Transverse colon (tissue), 4 donors: ENCODE measurements around the gene GNRH2. TPM values are rescaled to one million over a fixed set of nuclear protein-coding genes. Genes with fewer than 3 reads are reported as not detected.

Experiments
- DNase-seq: peaks from one replicate; pipeline ENCODE4 v3.0.0-alpha.2; 2019
- H3K27ac ChIP-seq, 4 donors: fragments of 200-600 bp; sonication (generic); 2 replicates each; pipeline ENCODE4 v1.5.1; 2016 to 2018; ENCODE audit warnings: inconsistent platforms in 4 of 4
- H3K27me3 ChIP-seq: fragments of 200-600 bp; sonication (generic); 2 replicates; pipeline ENCODE4 v1.5.1; 2017; ENCODE audit warnings: inconsistent platforms
- H3K36me3 ChIP-seq, 4 donors: fragments of 200-600 bp; sonication (generic); 2 replicates each; pipeline ENCODE4 v1.5.1; 2017 to 2019; ENCODE audit warnings: inconsistent platforms in 4 of 4
- H3K4me1 ChIP-seq, 4 donors: fragments of 200-600 bp; sonication (generic); 2 replicates each; pipeline ENCODE4 v1.5.1; 2017 to 2020; ENCODE audit warnings: inconsistent platforms in 4 of 4
- H3K4me3 ChIP-seq, 4 donors: fragments of 200-600 bp; sonication (generic); 1 replicate in 1 of 4; 2 replicates in 3 of 4; pipeline versions ENCODE4 v1.5.1 to v1.6.1; 2017 to 2019; ENCODE audit warnings: inconsistent platforms in 4 of 4
- H3K9me3 ChIP-seq, 2 donors: fragments of 200-600 bp; sonication (generic); 2 replicates each; pipeline ENCODE4 v1.5.1; 2017 to 2019; ENCODE audit warnings: inconsistent platforms in 2 of 2
- CTCF ChIP-seq, 5 experiments: fragments of 200-600 bp in 3 of 5; fragments of 450-650 bp in 2 of 5; sonication (generic) in 3 of 5; IDR thresholded peaks; 1 replicate in 2 of 5; 2 replicates in 3 of 5; pipeline ENCODE4 v1.5.1; 2016 to 2017; ENCODE audit warnings: antibody characterized with exemption in 5 of 5, inconsistent platforms in 3 of 5, mild to moderate bottlenecking in 2 of 5, moderate library complexity in 1 of 5
- EP300 ChIP-seq: sonication (generic); formaldehyde crosslinking; IDR thresholded peaks from one replicate; pipeline ENCODE4 v1.6.1; 2017; ENCODE audit warnings: antibody characterized with exemption, low read depth
- POLR2A ChIP-seq: fragments of 450-650 bp; IDR thresholded peaks from one replicate; pipeline ENCODE4 v1.6.1; 2016; ENCODE audit warnings: antibody characterized with exemption, mild to moderate bottlenecking, moderate library complexity
- POLR2AphosphoS5 ChIP-seq, 3 donors: sonication (generic); formaldehyde crosslinking; IDR thresholded peaks; one replicate each; pipeline ENCODE4 v1.6.1; 2016; ENCODE audit warnings: antibody characterized with exemption in 3 of 3
- WGBS, 2 donors: methylation state at CpG; one replicate each; pipeline ENCODE4 v1.1.5; 2018; ENCODE audit warnings: low coverage in 1 of 2; 5-methylcytosine and 5-hydroxymethylcytosine counted together
- in situ Hi-C, 4 donors: fragments of 200-750 bp; cut with MboI; loops; one replicate each; pipeline versions ENCODE4 v1.15.0 to v1.15.1; 2017; ENCODE audit warnings: low sequenced_read_pairs in 3 of 4, low pct_ligation_motif_present in 1 of 4, low pct_unique_long_range_greater_than_20kb in 1 of 4
- intact Hi-C: fragments of 100-400 bp; cut with DNase I; formaldehyde crosslinking; loops from one replicate; pipeline ENCODE4 v1.15.1; 2023; ENCODE audit warnings: low total_unique reads
- total RNA-seq, 4 donors: library from RNA; depleted of rRNA; stranded (reverse); fragments of >200 nt; gene quantifications; one replicate each; pipeline ENCODE4 v1.1.0, GENCODE V29; 2016

Gene GNRH2
- total RNA-seq, 4 donors from 2014 or later = not detected

- peaks cover 0 to 41% (median 14%) of the 10 kb centered on the region in 4 donors for H3K36me3 ChIP-seq
- H3K4me1 ChIP-seq = peaks cover 0 to 10% (median 2%) of the 10 kb centered on the region in 4 donors
- intact Hi-C loops = no loop called here
- no peak for TF ChIP-seq EP300
- TF ChIP-seq POLR2AphosphoS5 (IDR thresholded peaks at IDR 0.05) = no peak
- no peak for TF ChIP-seq POLR2A
- no peak for TF ChIP-seq CTCF (IDR thresholded peaks at IDR 0.05)
- no peaks in the 10 kb centered on the region for H3K27me3 ChIP-seq
- no peak overlapping the region for H3K27ac ChIP-seq
- H3K9me3 ChIP-seq = no peaks in the 10 kb centered on the region
- WGBS, 2 donors = 89 to 100% methylated on average over 1 to 4 of the region's 4 CpGs
- in situ Hi-C loops = no loop called here
- H3K4me3 ChIP-seq = no peak overlapping the region
- no peak for DNase-seq
These were observed 4.0 kb upstream of the GNRH2 start for GRCh38 chr20:3039426-3039825.

GRCh38 chr20:3040086-3040485 lies 3.3 kb upstream of the GNRH2 start:
- 90 to 93% methylated on average over 3 to 8 of the region's 8 CpGs for WGBS, 2 donors
- intact Hi-C loops (no loop called here), in situ Hi-C loops (no loop called here)
- Histone ChIP-seq H3K27ac (no peak overlapping the region), H3K4me1 (peaks cover 0 to 15% (median 4%) of the 10 kb centered on the region in 4 donors), H3K4me3 (no peak overlapping the region), H3K36me3 (peaks cover 0 to 38% (median 14%) of the 10 kb centered on the region in 4 donors), H3K27me3 (no peaks in the 10 kb centered on the region), H3K9me3 (no peaks in the 10 kb centered on the region)
- TF ChIP-seq POLR2A (no peak), CTCF (IDR thresholded peaks at IDR 0.05) (no peak), EP300 (no peak), POLR2AphosphoS5 (IDR thresholded peaks at IDR 0.05) (no peak)
- DNase-seq = no peak

GRCh38 chr20:3041854-3042409 lies 1.5 kb upstream of the GNRH2 start:
- TF ChIP-seq POLR2AphosphoS5 (IDR thresholded peaks at IDR 0.05) = no peak
- TF ChIP-seq POLR2A = no peak
- no peak for TF ChIP-seq CTCF (IDR thresholded peaks at IDR 0.05)
- TF ChIP-seq EP300 = no peak
- Histone ChIP-seq H3K9me3 (no peaks in the 10 kb centered on the region), H3K36me3 (peaks cover 0 to 20% (median 8%) of the 10 kb centered on the region in 4 donors), H3K4me3 (no peak overlapping the region), H3K27ac (peak overlapping the region; percentile 34 to 44 (median 42)), H3K4me1 (peaks cover 2 to 21% (median 9%) of the 10 kb centered on the region in 4 donors), H3K27me3 (no peaks in the 10 kb centered on the region)
- DNase-seq = no peak
- 42 to 54% methylated on average over 7 to 10 of the region's 10 CpGs for WGBS, 2 donors
- intact Hi-C loops (no loop called here), in situ Hi-C loops (no loop called here)

GRCh38 chr20:3042625-3043024 lies 797 bp upstream of the GNRH2 start:
- DNase-seq = no peak
- intact Hi-C loops (no loop called here), in situ Hi-C loops (no loop called here)
- H3K27me3 ChIP-seq = no peaks in the 10 kb centered on the region
- peaks cover 8 to 28% (median 15%) of the 10 kb centered on the region in 4 donors for H3K4me1 ChIP-seq
- H3K27ac ChIP-seq = peak overlapping the region; percentile 34 to 44 (median 42)
- H3K9me3 ChIP-seq = no peaks in the 10 kb centered on the region
- WGBS, 2 donors = 85% methylated on average over 5 of the region's 5 CpGs; no CpG with 5 or more reads in 1 of the 2 donors
- H3K4me3 ChIP-seq = no peak overlapping the region
- H3K36me3 ChIP-seq = peaks cover 0 to 13% (median 4%) of the 10 kb centered on the region in 4 donors
- TF ChIP-seq EP300 (no peak), CTCF (IDR thresholded peaks at IDR 0.05) (no peak), POLR2A (no peak), POLR2AphosphoS5 (IDR thresholded peaks at IDR 0.05) (no peak)
